GM12875 (cell line): ENCODE results near the gene CD226.

Source experiments
- H3K4me3 ChIP-seq: one replicate; pipeline ENCODE4 v1.5.1; 2011; ENCODE audit warnings: low read depth, low read length, control low read depth
- TF ChIP-seq, protein P1 (sequence below): IDR thresholded peaks from 2 replicates; pipeline ENCODE4 v1.5.1; 2011; ENCODE audit warnings: low read depth, mild to moderate bottlenecking, control low read depth, inconsistent platforms, low read length, moderate library complexity, borderline replicate concordance; ENCODE audit not compliant: insufficient read depth

The CD226 gene

DNA sequence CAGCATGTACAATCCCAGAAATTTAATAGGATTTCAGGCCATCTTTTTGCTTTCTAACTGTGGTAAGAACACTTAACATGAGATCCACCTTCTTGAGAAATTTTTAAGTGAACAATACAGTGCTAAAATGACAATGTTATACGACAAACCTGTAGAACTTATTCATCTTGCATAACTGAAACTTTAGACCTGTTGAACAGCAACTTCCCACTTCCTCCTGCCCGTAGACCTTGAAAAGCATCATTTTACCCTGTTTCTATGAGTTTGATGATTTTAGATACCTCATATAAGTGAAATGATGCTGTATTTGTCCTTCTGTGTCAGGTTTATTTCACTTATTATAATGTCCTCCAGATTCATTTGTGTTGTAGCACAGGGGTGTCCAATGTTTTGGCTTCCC lies 128.2 kb downstream of the CD226 start:
- TF ChIP-seq, protein P1, sequence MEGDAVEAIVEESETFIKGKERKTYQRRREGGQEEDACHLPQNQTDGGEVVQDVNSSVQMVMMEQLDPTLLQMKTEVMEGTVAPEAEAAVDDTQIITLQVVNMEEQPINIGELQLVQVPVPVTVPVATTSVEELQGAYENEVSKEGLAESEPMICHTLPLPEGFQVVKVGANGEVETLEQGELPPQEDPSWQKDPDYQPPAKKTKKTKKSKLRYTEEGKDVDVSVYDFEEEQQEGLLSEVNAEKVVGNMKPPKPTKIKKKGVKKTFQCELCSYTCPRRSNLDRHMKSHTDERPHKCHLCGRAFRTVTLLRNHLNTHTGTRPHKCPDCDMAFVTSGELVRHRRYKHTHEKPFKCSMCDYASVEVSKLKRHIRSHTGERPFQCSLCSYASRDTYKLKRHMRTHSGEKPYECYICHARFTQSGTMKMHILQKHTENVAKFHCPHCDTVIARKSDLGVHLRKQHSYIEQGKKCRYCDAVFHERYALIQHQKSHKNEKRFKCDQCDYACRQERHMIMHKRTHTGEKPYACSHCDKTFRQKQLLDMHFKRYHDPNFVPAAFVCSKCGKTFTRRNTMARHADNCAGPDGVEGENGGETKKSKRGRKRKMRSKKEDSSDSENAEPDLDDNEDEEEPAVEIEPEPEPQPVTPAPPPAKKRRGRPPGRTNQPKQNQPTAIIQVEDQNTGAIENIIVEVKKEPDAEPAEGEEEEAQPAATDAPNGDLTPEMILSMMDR = no peak
- no peak overlapping the region for H3K4me3 ChIP-seq

DNA sequence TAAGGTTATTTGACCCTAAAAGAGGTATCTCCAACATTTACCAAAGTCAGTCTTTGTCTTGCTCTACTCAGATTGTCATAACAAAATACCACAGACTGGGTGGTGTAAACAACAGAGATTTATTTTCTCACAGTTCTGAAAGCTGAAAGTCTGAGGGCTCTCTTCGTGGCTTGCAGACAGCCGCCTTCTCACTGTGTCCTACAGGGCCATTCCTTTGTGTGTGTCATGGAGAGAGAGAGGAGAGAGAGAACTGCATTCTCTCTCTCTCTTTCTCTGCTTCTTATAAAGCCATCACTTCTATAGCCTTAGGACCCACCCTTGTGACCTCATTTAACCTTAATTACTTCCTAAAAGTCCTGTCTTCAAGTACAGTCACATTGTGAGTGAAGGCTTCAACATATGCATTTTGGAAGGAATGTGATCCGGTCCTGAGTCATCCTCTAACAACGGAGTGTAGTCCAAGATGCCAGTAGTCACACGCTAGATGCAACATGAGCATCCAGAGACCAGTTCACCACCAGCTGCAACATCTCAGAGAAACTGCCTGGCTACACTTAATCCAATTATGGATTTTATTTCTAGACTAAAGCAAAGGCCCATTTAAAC lies 130.2 kb downstream of the CD226 start:
- TF ChIP-seq, protein P1 = no peak
- no peak overlapping the region for H3K4me3 ChIP-seq

DNA sequence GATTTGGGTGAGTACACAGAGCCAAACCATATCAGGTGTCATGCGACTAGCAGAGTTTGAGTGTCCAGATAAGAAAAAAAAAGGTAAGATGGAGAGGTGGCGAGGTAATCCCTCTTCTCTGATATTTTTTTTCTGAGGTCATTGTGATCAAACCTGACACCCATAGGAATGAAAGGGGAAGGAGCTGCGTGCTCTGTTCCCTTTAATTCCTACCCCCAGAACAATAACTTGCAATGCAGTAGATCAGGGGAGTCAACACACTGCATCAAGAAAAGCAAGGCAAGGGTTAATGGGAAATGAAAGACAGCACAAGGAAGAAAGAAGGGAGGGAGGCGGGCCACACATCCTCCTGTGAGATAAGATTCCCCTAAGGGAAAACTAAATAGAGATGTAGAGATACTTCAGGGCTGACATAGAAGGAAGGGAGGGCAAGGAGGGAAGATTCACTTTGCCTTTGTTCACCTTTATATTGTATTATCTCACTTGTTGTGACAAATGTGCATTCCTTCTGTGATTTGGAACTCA lies 132.8 kb downstream of the CD226 start:
- TF ChIP-seq, protein P1 = no peak
- no peak overlapping the region for H3K4me3 ChIP-seq

DNA sequence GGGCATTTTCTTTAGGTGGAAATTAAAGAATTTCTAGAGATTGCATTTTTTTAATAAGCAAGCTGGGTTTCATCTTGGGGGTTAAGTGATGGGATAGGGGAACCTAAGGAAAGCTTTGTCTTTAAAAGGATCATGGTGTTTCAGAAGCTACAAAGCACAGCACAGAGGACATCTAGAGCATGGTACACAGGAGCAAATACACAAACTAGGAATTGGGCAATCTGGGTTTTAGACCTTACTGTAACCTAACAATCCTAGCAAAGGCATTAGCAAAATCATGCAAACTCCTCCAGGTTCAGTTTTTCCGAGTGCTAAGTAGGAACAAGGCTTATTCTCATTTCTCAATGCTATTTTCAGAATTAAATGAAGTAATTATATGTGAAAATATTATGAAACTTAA lies 134.1 kb downstream of the CD226 start:
- TF ChIP-seq, protein P1 = no peak
- H3K4me3 ChIP-seq = no peak overlapping the region

DNA sequence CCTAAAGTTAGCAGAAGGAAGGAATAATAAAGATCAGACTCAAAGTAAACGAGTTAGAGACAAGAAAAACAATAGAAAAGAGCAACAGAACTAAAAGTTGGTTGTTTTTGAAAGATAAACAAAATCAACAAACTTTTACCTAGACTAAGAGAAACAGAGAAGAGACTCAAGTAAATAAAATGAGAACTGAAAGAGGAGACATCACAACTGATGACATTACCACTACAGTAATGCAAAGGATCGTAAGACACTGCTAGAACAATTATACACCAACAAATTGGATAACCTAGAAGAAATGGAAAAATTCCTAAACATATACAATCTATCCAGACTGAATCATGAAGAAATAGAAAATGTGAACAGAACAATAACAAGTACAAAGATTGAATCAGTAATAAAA lies 139.3 kb downstream of the CD226 start:
- TF ChIP-seq, protein P1 = no peak
- H3K4me3 ChIP-seq = no peak overlapping the region

DNA sequence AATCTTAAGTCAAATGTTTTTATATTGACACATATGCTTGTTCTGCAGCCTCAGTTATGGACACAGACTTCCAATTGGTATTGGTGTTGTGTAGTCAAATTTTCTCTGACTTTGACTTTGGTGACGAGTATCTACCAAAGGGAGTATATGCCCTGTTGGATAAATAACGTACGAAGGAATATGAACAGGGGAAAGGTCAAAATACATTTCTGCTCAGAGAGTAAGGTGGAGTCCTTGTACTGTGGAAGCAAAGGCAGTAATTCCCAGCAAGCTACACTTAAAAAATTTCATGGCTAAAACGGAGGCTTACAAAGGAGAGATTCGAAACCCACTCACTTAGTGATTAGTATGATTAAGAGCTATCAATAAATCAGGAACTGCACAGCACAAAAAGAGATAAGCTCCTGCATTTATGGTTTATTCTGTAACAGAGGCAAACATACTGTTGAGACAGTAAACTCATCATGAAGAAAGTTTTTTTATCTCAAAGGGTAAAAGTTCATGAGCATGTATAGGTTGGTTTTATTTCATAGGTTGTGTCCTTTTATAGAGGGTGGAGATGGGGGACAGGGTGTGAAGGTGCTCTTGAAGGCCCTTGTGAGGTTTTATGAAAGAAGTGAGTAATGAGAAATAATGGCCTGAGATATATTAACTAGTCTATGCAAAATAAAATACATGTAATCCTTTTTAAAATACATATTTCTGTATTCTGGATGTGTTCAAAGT lies 142.7 kb downstream of the CD226 start:
- TF ChIP-seq, protein P1 = no peak
- no peak overlapping the region for H3K4me3 ChIP-seq
